Smooth muscle cell (in vitro differentiated cells): ENCODE results near the gene NAA60. TPM values are rescaled to one million over a fixed set of nuclear protein-coding genes. Genes with fewer than 3 reads are reported as not detected.
A peak's percentile ranks its signal among the peaks of the same experiment; 100 is the strongest.

Experiments
- DNase-seq: peaks from one replicate; lab custom pipeline; 2025; ENCODE audit not compliant: unreplicated experiment; lab: John Stamatoyannopoulos, UW
- H2AFZ ChIP-seq: fragments of 200-600 bp; sonication (generic); 2 replicates; pipeline ENCODE4 v1.6.0; 2016; ENCODE audit warnings: antibody characterized with exemption, low read depth, mild to moderate bottlenecking
- H3F3A ChIP-seq: fragments of 200-600 bp; sonication (generic); 2 replicates; pipeline ENCODE4 v1.6.0; 2017; ENCODE audit warnings: antibody characterized with exemption, low read depth
- H3K27ac ChIP-seq: fragments of 200-600 bp; sonication (generic); 2 replicates; pipeline ENCODE4 v1.5.1; 2016; ENCODE audit warnings: low read depth, mild to moderate bottlenecking
- H3K27me3 ChIP-seq: fragments of 200-600 bp; sonication (generic); 2 replicates; pipeline ENCODE4 v1.6.1; 2016; ENCODE audit warnings: low read depth, mild to moderate bottlenecking
- H3K36me3 ChIP-seq: fragments of 200-600 bp; sonication (generic); 2 replicates; pipeline ENCODE4 v1.5.1; 2016; ENCODE audit warnings: low read depth
- H3K4me1 ChIP-seq: fragments of 200-600 bp; sonication (generic); 2 replicates; pipeline ENCODE4 v1.5.1; 2016; ENCODE audit warnings: low read depth
- H3K4me2 ChIP-seq: fragments of 200-600 bp; sonication (generic); 2 replicates; pipeline ENCODE4 v1.6.0; 2016; ENCODE audit warnings: mild to moderate bottlenecking
- H3K4me3 ChIP-seq: fragments of 200-600 bp; sonication (generic); 2 replicates; pipeline ENCODE4 v1.5.1; 2016; ENCODE audit warnings: mild to moderate bottlenecking
- H3K79me2 ChIP-seq: fragments of 200-600 bp; sonication (generic); 2 replicates; pipeline ENCODE4 v1.6.0; 2016; ENCODE audit warnings: low read depth, mild to moderate bottlenecking
- H3K9ac ChIP-seq: fragments of 200-600 bp; sonication (generic); 2 replicates; pipeline ENCODE4 v1.6.0; 2016; ENCODE audit warnings: low read depth
- H3K9me3 ChIP-seq: fragments of 200-600 bp; sonication (generic); replicated peaks from 2 replicates; pipeline ENCODE4 v1.5.1; 2016; ENCODE audit warnings: low read depth
- H4K20me1 ChIP-seq: fragments of 200-600 bp; sonication (generic); 2 replicates; pipeline ENCODE4 v1.6.0; 2016; ENCODE audit warnings: low read depth
- CTCF ChIP-seq: fragments of 200-600 bp; sonication (generic); IDR thresholded peaks from 2 replicates; pipeline ENCODE4 v1.5.1; 2017; ENCODE audit warnings: borderline replicate concordance, mild to moderate bottlenecking, antibody characterized with exemption; ENCODE audit not compliant: insufficient read depth, poor library complexity, severe bottlenecking
- WGBS: methylation state at CpG from one replicate; pipeline ENCODE4 v1.1.7; 2016; ENCODE audit warnings: low lambda C conversion rate; 5-methylcytosine and 5-hydroxymethylcytosine counted together
- polyA plus RNA-seq: library from polyadenylated mRNA; unstranded; fragments of >200 nt; fragmentation: Nextera tagmentation; extraction: Ambion mirVana; gene quantifications from 2 replicates; pipeline ENCODE4 v1.2.1, GENCODE V29; 2016
- total RNA-seq: library from RNA; depleted of rRNA; stranded (reverse); fragments of >200 nt; gene quantifications from 2 replicates; pipeline ENCODE4 v1.2.3, GENCODE V29; 2014

NAA60 gene
- total and polyA plus RNA-seq, 2 experiments from 2014 or later = 42.6 to 54.1 TPM

- no peak for TF ChIP-seq CTCF
- DNase-seq = no peak
- Histone ChIP-seq H2AFZ (no peak overlapping the region), H3K9me3 (no peaks in the 10 kb centered on the region), H3K4me1 (no peaks in the 10 kb centered on the region), H3K4me2 (no peak overlapping the region), H3K36me3 (no peaks in the 10 kb centered on the region), H3K79me2 (peaks cover 3% of the 10 kb centered on the region), H4K20me1 (peaks cover 8% of the 10 kb centered on the region), H3K4me3 (no peak overlapping the region), H3K9ac (no peak overlapping the region), H3K27me3 (no peaks in the 10 kb centered on the region), H3K27ac (no peak overlapping the region), H3F3A (no peaks in the 10 kb centered on the region)
- 97% methylated on average over 26 of the region's 26 CpGs for WGBS
Observed at GRCh38 chr16:3431779-3432219, 11.7 kb upstream of the NAA60 start.

- Histone ChIP-seq H3K36me3 (no peaks in the 10 kb centered on the region), H3K27ac (no peak overlapping the region), H3K9me3 (no peaks in the 10 kb centered on the region), H3K4me1 (no peaks in the 10 kb centered on the region), H3K27me3 (no peaks in the 10 kb centered on the region), H2AFZ (no peak overlapping the region), H3K9ac (no peak overlapping the region), H3F3A (no peaks in the 10 kb centered on the region), H4K20me1 (peaks cover 27% of the 10 kb centered on the region), H3K4me3 (no peak overlapping the region), H3K4me2 (no peak overlapping the region), H3K79me2 (peaks cover 12% of the 10 kb centered on the region)
- no peak for DNase-seq
- no peak for TF ChIP-seq CTCF
Observed at GRCh38 chr16:3434373-3434772, 9.1 kb upstream of the NAA60 start.

- no peaks in the 10 kb centered on the region for H3K27me3 ChIP-seq
- peaks cover 22% of the 10 kb centered on the region for H4K20me1 ChIP-seq
- no peak overlapping the region for H3K27ac ChIP-seq
- no peak for TF ChIP-seq CTCF
- H3K4me3 ChIP-seq = no peak overlapping the region
- H3K36me3 ChIP-seq = peaks cover 3% of the 10 kb centered on the region
- H3K9ac ChIP-seq = no peak overlapping the region
- no peak overlapping the region for H3K4me2 ChIP-seq
- peaks cover 44% of the 10 kb centered on the region for H3K79me2 ChIP-seq
- H2AFZ ChIP-seq = no peak overlapping the region
- DNase-seq = no peak
- H3K9me3 ChIP-seq = peaks cover 6% of the 10 kb centered on the region
- H3F3A ChIP-seq = no peaks in the 10 kb centered on the region
- WGBS = 96% methylated on average over 4 of the region's 4 CpGs
- peaks cover 5% of the 10 kb centered on the region for H3K4me1 ChIP-seq
Observed at GRCh38 chr16:3439637-3440036, 3.8 kb upstream of the NAA60 start.

- Histone ChIP-seq H3K36me3 (peaks cover 3% of the 10 kb centered on the region), H3K4me1 (peaks cover 7% of the 10 kb centered on the region), H3K9ac (peak overlapping the region; percentile 97), H2AFZ (peak overlapping the region; percentile 40), H4K20me1 (peaks cover 7% of the 10 kb centered on the region), H3K27ac (peak overlapping the region; percentile 98), H3K79me2 (peaks cover 43% of the 10 kb centered on the region), H3K9me3 (peaks cover 6% of the 10 kb centered on the region), H3K27me3 (no peaks in the 10 kb centered on the region), H3K4me3 (peak overlapping the region; percentile 66), H3K4me2 (peak overlapping the region; percentile 76), H3F3A (no peaks in the 10 kb centered on the region)
- no peak for TF ChIP-seq CTCF
- WGBS = 33% methylated on average over 10 of the region's 10 CpGs
- DNase-seq = no peak
Observed at GRCh38 chr16:3444032-3444388, 530 bp downstream of the NAA60 start.
